SU-DHL-6 (cell line): ENCODE measurements around the gene MAP3K2.

Source experiments
- CTCF ChIP-seq: fragments of 200-600 bp; sonication (generic); IDR thresholded peaks from one replicate; pipeline ENCODE4 v1.5.1; 2017; ENCODE audit warnings: antibody characterized with exemption, mild to moderate bottlenecking, low read length, moderate library complexity; ENCODE audit not compliant: insufficient read depth, poor library complexity, severe bottlenecking
- EZH2phosphoT487 ChIP-seq: fragments of 200-600 bp; sonication (generic), shearing (Covaris generic); conservative IDR thresholded peaks from 2 replicates; pipeline ENCODE4 v1.6.1; 2018; ENCODE audit warnings: mild to moderate bottlenecking, antibody characterized with exemption, low read length, moderate library complexity, mixed read lengths

- TF ChIP-seq CTCF (no peak), EZH2phosphoT487 (no peak)
These were observed 35.7 kb upstream of the MAP3K2 start for GRCh38 chr2:127423478-127423843.
